GM21737 (cell line): ENCODE measurements around the gene CHID1.

Source experiments
- ATAC-seq: cut with Tn5 transposase; IDR thresholded peaks from one replicate; pipeline ENCODE4 v1.9.1; 2021; ENCODE audit warnings: mild to moderate bottlenecking, moderate library complexity; ENCODE audit not compliant: unreplicated experiment

CHID1 gene

DNA sequence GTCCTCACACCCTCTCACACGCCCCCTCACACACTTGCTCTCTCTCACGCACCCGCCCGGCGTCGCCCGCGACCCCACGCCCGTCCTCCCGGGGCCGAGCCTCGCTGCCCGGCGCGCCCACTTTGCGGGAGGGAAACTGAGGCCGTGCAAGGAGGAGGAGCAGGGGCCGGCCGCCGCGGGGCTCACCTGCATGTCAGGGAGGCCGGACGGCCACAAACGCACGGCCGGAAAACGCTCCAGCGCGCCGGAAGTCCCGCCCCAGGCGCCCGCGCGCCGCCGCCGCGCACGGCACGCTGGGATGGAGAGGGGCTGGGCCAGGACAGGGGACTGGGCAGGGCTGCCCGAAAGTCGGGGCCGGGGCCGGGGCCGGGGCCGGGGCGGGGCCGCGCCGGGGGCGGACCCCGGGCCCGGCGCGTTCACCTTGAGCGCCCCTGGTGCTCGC lies at the start of gene CHID1:
Gene CHID1, minus strand, starts transcription at position 222 of the 442 bp plus-strand sequence. CDS start 5,994 bp downstream, outside the sequence.
- ATAC-seq, result peak; percentile 89

DNA sequence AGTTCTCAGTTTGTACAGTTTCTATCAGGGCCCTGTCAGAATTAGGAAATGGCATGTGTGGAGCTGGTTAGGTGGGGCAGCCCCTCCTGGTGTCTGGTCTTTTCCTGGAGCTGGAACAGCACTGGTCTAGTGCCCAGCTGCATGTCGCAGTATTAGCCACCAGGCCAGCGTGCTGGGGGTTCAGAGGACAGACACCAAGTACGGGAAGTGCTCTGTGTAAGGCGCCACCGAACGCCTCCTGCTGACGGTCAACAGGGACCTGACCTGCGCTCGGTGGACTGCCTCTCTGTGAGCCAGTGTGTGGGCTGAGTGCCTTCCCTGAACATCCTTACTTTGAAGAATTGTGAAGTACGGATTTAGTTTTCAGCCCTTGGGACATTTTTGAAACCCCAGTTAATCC lies 49.0 kb upstream of the CHID1 start:
- ATAC-seq, result no peak

DNA sequence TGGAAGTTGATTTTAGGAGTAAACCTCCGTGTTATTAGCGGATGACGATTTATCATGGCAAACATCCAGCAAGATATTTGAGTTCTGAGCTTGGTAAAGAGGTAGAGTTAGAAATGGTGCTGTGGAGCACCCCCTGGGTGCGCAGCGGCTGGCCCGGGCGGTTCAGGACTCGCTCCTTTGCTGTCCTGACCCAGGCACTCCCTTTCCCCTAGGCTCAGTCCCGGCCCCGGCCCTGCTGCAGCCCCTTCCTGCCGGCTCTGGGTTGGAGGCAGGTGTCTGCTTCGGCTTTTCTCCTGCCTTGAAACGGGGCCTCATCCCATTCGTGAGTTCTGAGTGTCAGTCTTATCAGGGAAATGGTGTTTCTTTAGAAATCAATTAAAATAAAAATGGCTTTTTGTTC lies 48.4 kb upstream of the CHID1 start:
- ATAC-seq, result no peak

DNA sequence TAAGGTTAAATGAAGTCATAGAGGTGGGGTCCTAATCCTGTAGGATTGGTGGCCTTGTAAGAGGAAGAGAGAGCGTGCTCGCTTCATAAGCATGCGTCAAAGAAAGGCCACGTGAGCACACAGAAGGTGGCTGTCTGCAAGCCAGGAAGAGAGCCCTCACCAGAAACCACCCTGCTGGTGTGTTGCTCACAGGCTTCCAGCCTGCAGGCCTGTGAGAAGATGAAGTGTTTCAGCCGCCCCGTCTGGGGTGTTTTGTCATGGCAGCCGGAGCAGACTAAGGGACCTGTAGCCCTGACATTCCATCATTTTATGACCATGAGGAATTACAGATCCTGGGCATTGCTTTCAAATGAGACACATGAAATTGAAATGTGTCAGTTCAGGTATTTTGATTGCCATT lies 47.5 kb upstream of the CHID1 start:
- no peak for ATAC-seq

DNA sequence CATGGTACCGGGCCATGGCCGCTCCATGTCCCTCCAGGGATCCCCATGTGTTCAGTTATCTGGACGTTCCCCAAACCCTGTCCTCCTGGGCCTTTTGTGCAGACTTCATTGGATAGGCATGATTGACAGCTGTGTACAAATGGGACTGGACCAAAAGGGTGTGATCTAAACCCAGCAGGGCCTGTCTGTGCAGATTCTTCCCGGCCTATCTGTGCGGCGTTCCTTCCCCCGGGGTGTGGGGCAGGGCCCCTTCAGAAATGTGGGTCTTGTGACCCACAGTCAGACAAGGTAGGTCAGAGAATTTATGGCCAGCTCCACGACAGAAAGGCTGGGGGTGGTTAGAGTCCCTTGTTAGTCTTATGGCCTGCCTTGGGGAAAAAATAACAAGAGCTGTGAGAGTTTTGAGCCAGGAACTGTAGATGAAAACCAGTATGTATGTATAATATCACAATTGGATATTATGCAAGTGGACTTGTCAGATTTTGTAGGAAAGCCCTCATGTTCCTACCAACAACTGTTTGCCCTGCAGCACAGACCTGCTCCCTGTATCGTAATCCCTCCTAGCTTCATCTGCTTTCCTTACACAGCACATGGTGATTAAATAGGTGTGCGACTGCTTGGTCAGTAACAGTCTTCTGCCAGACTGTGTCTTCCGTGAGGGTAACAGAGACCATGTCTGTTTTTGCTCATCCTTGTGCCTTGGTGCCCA lies 46.8 kb upstream of the CHID1 start:
- ATAC-seq, result no peak

DNA sequence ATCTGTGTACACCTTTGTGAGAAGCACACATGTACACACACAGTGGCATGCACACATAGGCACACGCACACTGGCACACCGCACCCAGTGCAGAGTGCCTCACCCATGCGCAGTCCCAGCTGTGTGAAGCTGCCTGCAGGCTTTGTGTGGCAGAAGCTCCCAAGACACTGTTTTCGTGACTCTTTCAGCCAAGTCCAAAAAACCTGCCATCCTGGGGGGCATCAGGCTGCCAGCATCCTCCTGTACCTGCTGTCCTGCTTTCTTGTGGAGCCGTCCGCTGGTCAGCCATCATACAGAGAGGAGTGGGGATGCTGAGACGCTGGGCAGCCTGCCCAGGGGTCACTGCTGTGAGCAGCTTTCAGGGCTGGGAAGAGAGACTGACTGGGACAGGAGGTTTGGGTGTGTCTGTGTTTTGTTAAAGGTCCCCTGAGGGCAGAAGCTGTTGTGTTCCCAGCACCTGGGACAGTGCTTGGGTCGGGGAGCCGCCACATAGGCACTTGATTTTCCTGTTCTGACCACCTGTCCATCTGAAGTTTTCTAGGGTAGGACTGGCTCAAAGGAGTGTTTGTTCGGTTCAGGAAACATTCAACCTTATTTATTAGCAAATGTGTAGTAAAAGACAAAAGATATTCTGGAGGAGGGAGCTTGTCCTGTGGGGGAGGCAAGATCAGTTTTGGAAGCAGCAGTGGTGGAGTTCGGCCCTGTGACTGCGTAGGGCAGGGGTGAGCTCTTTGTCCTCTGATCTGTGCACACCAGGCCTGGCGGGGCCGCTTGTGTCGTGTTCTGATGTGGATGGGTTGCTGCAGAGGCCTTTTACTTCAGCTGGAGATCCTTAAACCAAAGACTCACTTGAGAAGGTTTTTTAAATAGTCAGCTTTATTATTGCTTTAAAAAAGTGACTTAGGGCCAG lies 44.8 kb upstream of the CHID1 start:
- no peak for ATAC-seq

DNA sequence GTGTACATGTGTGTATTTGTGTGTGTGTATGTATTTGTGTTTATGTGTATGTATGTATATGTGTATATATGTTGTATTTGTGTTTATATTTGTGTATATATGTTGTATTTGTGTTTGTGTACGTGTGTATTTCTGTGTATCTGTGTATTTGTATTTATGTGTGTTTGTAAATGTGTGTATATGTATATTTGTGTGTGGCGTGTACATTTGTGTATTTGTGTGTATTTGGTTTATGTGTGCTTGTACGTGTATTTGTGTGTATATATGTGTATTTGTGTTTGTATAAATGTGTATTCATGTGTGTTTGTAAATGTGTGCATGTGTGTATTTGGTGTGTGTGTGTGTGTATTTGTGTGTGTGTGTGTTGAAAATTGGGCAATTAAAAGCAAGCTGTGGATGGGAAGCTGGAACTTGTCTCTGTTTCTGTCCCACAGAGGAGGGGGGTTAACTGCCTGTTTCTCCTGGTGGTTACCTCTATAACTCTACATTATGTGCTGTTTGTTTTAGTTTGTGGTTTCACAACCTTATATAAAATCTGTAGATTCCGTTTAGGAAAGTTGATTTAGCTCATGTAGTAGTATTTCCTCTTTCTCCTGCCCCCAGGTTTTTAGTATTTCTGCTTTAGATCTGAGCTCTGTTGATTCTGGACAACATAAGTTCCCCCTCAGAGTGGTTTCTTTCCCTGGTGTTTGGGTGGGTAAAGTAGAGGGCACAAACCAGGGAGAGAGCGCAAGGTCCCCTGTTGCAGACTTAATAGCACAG lies 44.0 kb upstream of the CHID1 start:
- no peak for ATAC-seq

DNA sequence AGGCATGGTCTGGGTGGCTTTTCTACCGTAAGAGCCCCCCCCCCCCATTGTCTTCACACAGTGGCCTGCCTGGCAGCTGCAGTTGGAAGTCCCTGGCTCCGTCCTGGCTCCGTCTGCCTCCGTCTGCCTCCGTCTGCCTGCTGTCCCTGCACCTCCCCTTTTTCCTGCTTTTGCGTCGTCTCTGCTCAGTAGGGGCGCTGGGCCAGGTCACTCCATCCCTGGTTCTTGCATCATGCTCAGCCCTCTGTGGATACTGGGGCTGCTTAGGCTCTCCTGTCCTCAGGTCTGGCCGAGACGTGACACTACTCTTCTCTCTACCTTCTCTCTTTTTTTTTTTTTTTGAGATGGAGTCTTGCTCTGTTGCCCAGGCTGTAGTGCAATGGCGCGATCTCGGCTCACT lies 42.9 kb upstream of the CHID1 start:
- ATAC-seq, result no peak

DNA sequence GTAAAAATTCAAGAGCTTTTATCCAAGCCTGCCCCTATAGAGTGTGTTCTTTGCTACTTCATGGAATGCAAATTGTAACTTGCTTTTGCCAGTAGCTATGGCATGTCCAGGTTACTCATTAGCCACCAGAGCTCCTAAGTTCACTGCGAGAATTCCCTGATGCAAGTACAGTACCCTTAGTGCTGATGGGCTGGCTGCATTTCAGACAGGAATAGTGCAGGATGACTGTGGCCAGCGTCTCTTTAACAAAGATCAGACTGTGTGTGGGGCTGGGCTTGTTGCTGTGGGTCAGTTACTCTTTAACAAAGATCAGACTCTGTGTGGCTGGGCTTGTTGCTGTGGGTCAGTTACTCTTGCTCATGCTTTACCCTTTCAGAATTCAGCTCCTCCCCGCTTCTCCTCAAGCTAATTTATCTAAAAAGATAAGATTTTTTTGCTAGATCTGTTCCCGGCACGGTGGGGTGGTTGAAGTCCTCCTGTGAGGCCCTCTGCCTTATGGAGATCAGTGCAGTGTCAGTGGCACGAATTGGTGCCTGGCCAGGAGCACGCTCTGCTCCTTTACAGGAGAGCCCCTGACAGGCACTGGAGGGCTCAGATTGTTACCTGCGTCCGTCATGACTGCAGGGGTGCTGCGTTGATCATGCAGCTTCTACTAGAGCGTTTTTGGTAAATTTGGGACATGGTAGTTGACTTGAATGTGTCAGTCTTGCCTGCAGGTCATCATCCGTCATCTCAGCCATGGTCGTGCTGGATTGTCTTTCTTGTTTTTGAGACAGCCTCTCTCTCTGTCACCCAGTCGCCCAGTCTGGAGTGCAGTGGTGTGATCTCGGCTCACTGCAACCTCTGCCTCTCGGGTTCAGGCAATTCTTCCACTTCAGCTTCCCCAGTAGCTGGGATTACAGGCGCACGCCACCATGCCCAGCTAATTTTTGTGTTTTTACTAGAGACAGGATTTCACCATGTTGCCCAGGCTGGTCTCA lies 42.1 kb upstream of the CHID1 start:
- no peak for ATAC-seq

DNA sequence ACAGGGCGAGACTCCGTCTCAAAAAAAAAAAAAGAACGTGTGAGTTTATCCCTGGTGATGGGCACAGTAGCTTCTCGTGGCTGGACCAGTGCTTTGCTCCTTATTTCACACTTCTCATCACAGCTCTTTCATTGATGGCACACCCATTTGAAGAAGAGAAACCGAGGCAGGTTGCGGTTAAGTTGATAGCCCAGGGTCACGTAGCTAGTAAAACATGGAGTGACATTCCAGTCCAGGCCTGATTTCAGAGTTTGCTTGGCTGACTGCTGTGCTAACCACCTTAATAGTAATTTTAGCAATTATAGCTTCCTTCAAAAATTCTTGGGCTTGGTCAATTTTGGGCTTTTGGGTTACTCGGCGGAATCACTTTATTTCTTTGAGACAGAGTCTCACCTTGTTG lies 40.9 kb upstream of the CHID1 start:
- ATAC-seq, result no peak

DNA sequence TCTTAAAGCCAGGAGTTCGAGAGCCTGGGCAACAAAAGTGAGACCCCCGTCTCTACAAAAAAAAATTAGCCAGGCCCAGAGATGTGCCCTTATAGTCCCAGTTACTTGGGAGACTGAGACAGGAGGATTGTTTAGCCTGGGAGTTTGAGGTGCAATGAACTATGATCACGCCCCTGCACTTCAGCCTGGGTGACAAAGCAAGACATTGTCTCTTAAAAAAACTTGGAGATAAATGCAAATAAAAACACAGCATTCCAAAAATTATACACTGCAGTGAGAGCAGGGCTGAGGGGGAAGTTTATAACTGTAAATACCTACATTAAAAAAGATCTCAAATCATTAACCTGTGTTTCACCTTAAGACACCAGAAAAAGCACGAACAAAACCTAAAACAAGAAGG lies 37.1 kb upstream of the CHID1 start:
- no peak for ATAC-seq

DNA sequence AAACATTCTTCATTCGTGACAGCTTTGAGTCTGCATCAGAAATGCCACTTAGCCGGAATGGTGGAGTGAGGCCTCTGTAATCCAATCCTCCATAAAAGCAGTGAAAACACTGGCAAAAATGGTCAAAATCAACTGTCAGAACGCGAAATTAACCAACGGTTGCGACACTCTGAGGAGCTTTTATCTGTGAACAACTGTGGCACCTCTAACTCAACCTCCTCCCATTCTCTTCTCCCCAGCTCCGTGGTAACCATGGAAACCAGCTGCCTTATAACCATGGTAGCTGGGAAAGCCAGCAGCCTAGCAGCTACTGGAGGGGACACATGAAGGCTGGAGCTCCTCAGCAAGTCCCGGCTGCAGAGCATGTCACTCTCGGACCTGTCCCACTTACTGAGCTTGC lies 35.4 kb upstream of the CHID1 start:
- ATAC-seq, result no peak

DNA sequence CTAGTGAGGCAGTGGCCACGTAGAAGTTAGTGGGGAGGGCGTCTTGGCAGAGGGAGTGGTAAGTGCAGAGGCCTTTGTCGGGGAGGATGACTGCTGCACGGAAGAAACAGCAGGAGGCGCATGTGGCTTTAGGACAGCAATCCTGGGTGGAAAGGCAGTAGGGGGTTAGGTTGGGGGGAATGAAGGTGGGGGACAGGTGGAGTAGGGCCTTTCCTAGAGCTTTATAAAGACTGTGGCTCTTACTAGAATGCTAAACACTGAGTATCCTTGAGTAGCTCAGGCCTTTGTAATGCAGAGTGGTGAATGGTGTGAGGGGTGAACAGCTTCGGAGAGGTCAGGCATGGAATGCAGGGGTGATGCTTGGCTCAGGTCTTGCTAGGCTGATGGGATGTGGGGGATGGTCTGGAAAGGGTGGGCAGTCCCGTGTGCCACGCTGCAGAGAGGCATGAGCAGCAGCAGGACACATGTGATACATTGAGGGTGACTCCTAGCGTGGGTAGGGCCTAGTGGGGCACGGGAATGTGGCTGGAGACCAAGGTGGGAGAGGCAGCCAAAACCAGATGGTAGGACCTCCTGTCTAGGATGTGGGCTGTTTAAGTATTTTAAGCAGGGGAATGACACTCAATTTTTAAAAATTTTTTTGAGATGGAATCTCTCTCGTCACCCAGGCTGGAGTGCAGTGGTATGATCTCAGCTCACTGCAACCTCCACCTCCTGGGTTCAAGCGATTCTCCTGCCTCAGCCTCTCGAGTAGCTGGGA lies 34.3 kb upstream of the CHID1 start:
- no peak for ATAC-seq

DNA sequence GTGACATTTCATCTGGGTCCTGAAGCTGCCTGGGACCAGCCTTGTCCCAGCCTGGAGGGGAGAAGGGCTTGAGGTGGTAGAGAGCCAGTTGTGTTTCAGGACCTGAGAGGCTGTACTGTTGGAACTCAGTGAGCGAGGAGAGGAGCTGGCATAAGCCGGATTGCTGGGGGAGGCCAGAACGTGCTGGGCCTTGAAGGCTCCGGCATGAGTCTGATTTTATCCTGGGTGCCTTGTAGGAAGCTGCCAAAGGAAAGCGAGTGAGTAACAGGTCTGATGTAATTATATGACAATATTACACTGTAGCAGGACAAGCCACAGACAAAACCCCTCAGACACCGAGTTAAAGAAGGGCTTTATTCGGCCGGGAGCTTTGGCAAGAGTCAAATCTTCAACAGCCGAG lies 32.2 kb upstream of the CHID1 start:
- no peak for ATAC-seq

DNA sequence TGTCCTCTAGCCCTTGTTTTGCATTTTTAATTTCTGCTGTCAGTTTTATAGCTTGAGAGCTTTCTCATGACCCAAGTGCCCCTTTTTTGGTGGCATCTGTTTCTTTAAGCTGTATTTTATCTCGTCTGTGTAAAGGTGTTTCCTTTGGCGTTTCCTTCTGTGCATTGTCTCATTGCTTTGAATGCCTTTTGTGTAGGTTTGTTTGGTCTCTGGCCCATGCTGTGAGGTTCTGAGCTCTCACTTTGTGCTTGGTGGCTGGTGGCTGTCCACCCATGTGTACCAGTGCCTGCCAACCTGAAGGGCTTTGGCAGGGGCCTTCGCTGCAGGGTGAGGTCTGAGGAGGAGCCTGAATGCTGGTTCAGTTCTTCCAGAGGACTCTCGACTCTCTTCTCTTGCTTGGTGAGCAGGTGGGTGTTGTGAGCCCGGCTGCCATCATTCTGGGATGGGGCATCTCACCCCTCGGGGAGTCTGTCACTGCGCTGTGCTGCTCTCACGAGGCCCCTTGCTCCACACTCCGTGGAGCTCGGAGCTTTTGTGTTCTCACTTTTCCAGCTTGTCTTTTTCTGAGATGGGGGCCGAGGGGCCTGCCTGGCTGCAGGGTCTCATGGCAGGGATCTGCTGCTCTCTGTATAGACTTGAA lies 30.0 kb upstream of the CHID1 start:
- ATAC-seq, result no peak

DNA sequence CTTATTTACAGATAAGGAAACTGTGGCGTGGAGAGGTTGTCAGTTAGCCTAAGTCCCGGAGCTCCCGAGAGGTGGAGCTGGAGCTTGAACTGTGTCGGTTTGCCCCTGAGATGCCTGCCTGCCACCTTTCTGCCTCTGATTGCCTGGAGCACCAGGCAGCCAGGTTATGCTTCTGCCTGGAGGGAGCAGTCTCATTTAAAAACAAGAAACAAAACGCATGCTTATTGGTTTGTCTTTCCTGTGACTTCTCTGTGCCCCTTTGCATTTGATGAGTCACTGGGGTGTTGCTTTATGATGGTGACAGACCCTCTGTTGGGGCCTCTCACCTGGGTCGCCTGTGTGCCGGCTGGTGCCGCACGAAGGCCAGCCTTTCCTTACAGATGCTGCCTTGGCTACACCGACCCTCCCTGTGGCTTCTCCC lies 27.2 kb upstream of the CHID1 start:
- ATAC-seq, result no peak

DNA sequence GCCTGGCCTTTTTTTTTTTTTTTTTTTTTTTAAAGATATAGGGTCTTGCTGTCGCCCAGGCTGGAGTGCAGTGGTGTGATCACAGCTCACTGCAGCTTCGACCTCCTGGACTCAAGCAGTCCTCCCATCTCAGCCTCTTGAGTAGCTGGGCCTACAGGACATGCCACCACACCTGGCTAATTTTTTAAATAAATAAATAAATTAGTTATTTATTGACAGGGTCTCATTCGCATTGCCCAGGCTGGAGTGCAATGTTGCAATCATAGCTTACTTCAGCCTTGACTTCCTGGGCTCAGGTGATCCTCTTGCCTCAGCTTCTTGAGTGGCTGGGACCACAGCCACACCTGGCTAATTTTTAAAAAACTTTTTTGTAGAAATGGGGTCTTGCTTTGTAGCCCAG lies 25.6 kb upstream of the CHID1 start:
- ATAC-seq, result no peak

DNA sequence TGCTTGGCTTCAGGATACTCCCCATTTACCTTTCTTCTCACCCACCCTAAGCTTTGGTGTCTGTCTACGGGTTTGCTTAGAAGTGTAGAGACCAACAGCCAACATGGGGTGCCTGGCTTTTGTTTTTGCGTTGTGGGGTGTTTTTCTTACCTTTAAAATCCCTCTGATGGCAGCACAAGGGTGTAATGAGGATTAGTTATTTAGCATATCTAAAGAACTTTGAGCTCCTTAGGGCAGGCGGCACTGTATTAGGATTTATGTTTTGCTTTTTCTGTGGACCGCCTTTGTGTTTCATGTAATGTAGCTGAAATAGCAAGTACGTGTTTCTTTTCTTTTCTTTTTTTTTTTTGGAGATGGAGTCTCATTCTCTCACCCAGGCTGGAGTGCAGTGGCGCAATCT lies 23.9 kb upstream of the CHID1 start:
- ATAC-seq, result no peak

DNA sequence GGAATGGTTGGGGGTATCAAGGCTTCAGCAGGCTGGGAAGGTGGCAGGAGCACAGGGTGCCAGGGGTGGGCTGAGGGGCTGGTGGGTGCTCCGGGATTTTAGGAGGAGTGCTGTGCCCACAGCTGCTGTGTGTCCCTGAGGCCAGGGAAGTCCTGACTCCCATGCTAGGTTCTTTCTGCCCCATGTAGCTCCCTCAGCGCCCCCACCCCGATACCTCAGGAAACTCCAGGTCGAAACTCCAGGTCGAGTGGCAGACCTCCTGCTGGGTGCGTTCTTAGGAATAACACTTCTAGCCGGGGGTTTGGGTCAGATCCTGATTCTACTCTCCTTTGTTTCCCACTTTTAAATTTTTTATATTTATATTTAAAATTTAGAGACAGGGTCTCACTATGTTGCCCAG lies 23.3 kb upstream of the CHID1 start:
- ATAC-seq, result no peak
